Measurements from ENCODE around the gene SAA2. TPM values are rescaled to one million over a fixed set of nuclear protein-coding genes. Genes with fewer than 3 reads are reported as not detected.

Gene SAA2
- total RNA-seq, 2 experiments from 2014 or later, result not detected

- Mint-ChIP-seq H3K36me3 (ENCODE audit: low read depth) (no peaks in the 10 kb centered on the region), H3K27ac (no peak overlapping the region), H3K4me3 (no peak overlapping the region), H3K27me3 (peaks cover 4% of the 10 kb centered on the region), H3K4me1 (ENCODE audit: low read depth) (peaks cover 8% of the 10 kb centered on the region), H3K9me3 (no peaks in the 10 kb centered on the region)
- POLR2A ChIA-PET, result interaction anchor here (1.0 to 1.2 kb wide), 2 partner anchors 14 to 150 kb away, joined by 3 read pairs; no protein-coding TSS in a partner anchor
- CTCF ChIA-PET, result interaction anchor here (3.5 kb wide), 1 partner anchor 76 kb away, joined by 26 read pairs; the partner anchor contains the start of genes GTF2H1 and HPS5
- ATAC-seq (no peak), DNase-seq (no peak)
- no peak for TF ChIP-seq CTCF (IDR thresholded peaks at IDR 0.05)
- intact Hi-C loops (cut with micrococcal nuclease), result no loop called here
Observed at GRCh38 chr11:18245396-18245795, 3.1 kb downstream of the SAA2 start.

GRCh38 chr11:18243783-18244362, 4.6 kb downstream of the SAA2 start:
- Mint-ChIP-seq H3K9me3 (no peaks in the 10 kb centered on the region), H3K4me3 (no peak overlapping the region), H3K36me3 (ENCODE audit: low read depth) (no peaks in the 10 kb centered on the region), H3K4me1 (ENCODE audit: low read depth) (peaks cover 8% of the 10 kb centered on the region), H3K27ac (no peak overlapping the region), H3K27me3 (peaks cover 11% of the 10 kb centered on the region)
- ATAC-seq (no peak), DNase-seq (peak; percentile 74)
- ChIA-PET CTCF (interaction anchor here (0.5 to 3.5 kb wide), 65 partner anchors 9 to 1996 kb away, joined by 3 to 26 read pairs (median 4); partner anchors contain the start of genes GTF2H1, HPS5, LDHA and TSG101), POLR2A (interaction anchor here (1.2 kb wide), 1 partner anchor 151 kb away, joined by 3 read pairs; no protein-coding TSS in a partner anchor)
- peak; percentile 91 for TF ChIP-seq CTCF (IDR thresholded peaks at IDR 0.05)
- intact Hi-C loops (cut with micrococcal nuclease), result no loop called here

- Mint-ChIP-seq H3K36me3 (ENCODE audit: low read depth) (no peaks in the 10 kb centered on the region), H3K27ac (no peak overlapping the region), H3K4me1 (ENCODE audit: low read depth) (no peaks in the 10 kb centered on the region), H3K9me3 (no peaks in the 10 kb centered on the region), H3K4me3 (no peak overlapping the region), H3K27me3 (peaks cover 26% of the 10 kb centered on the region)
- ChIA-PET POLR2A (no interaction called here), CTCF (no interaction called here)
- no peak for TF ChIP-seq CTCF (IDR thresholded peaks at IDR 0.05)
- intact Hi-C loops (cut with micrococcal nuclease), result no loop called here
- ATAC-seq (no peak), DNase-seq (no peak)
Observed at GRCh38 chr11:18239655-18240054, 8.8 kb downstream of the SAA2 start.

- CTCF ChIA-PET, result no interaction called here
- Mint-ChIP-seq H3K36me3 (ENCODE audit: low read depth) (no peaks in the 10 kb centered on the region), H3K4me1 (ENCODE audit: low read depth) (no peaks in the 10 kb centered on the region), H3K27me3 (peaks cover 33% of the 10 kb centered on the region), H3K9me3 (no peaks in the 10 kb centered on the region), H3K4me3 (no peak within 1 kb of the TSS), H3K27ac (no peak within 1 kb of the TSS)
- DNase-seq (no peak), ATAC-seq (no peak)
- intact Hi-C loops (cut with micrococcal nuclease), result no loop called here
- no peak for TF ChIP-seq CTCF (IDR thresholded peaks at IDR 0.05)
- POLR2A ChIA-PET, result no interaction called here
Observed at GRCh38 chr11:18236664-18237356, 11.7 kb downstream of the SAA2 start, which contains the start of gene SAA4. Gene SAA4, minus strand, starts transcription at chr11:18236802. Its CDS starts 876 bp downstream, at chr11:18235926.

Data from activated CD8-positive, alpha-beta T cell treated with anti-CD3 and anti-CD28 coated beads for 36 hours (primary cell).